ENCODE measurements around the gene IPCEF1. TPM values are rescaled to one million over a fixed set of nuclear protein-coding genes. Genes with fewer than 3 reads are reported as not detected.

IPCEF1 gene
- total and polyA plus RNA-seq, 4 donors = 0.46 to 2.8 (median 1.3) TPM

GRCh38 chr6:154257067-154257466 lies 99.5 kb downstream of the IPCEF1 start:
- H3K36me3 ChIP-seq (ENCODE audit: control insufficient read depth in 4 of 4, insufficient read depth in 3 of 4, low read depth in 1 of 4, low read length in 3 of 4) = no peaks in the 10 kb centered on the region
- H3K4me1 ChIP-seq (ENCODE audit: control insufficient read depth in 4 of 4, insufficient read depth in 4 of 4, low read length in 3 of 4) = no peaks in the 10 kb centered on the region
- H3K4me3 ChIP-seq (ENCODE audit: low read depth in 1 of 3, low read length in 3 of 3) = no peak overlapping the region
- H3K9ac ChIP-seq (ENCODE audit: low read depth in 1 of 2, low read length in 2 of 2) = no peak overlapping the region
- no peaks in the 10 kb centered on the region for H3K27me3 ChIP-seq (ENCODE audit: control insufficient read depth in 4 of 4, insufficient read depth in 4 of 4, low read length in 3 of 4)
- WGBS = 89% methylated on average over 1 of the region's 1 CpG
- peak; percentile 24 for TF ChIP-seq MAX (IDR thresholded peaks at IDR 0.05)
- TF ChIP-seq NR2F2 (IDR thresholded peaks at IDR 0.05) = no peak
- DNase-seq (ENCODE audit: low spot score) = no peak
- H3K27ac ChIP-seq (ENCODE audit: low read depth in 1 of 2, low read length in 2 of 2) = no peak overlapping the region
- peaks cover 0 to 6% (median 1%) of the 10 kb centered on the region in 4 donors for H3K9me3 ChIP-seq (ENCODE audit: control insufficient read depth in 4 of 4, low read length in 3 of 4)

GRCh38 chr6:154252678-154253077 lies 103.9 kb downstream of the IPCEF1 start:
- 75% methylated on average over 3 of the region's 3 CpGs for WGBS
- no peak overlapping the region for H3K9ac ChIP-seq (ENCODE audit: low read depth in 1 of 2, low read length in 2 of 2)
- no peaks in the 10 kb centered on the region for H3K27me3 ChIP-seq (ENCODE audit: control insufficient read depth in 4 of 4, insufficient read depth in 4 of 4, low read length in 3 of 4)
- H3K9me3 ChIP-seq (ENCODE audit: control insufficient read depth in 4 of 4, low read length in 3 of 4) = peaks cover 0 to 6% (median 1%) of the 10 kb centered on the region in 4 donors
- no peaks in the 10 kb centered on the region for H3K4me1 ChIP-seq (ENCODE audit: control insufficient read depth in 4 of 4, insufficient read depth in 4 of 4, low read length in 3 of 4)
- H3K4me3 ChIP-seq (ENCODE audit: low read depth in 1 of 3, low read length in 3 of 3) = no peak overlapping the region
- no peak for DNase-seq (ENCODE audit: low spot score)
- TF ChIP-seq ZBTB33 (IDR thresholded peaks at IDR 0.05) = no peak
- H3K27ac ChIP-seq (ENCODE audit: low read depth in 1 of 2, low read length in 2 of 2) = no peak overlapping the region
- H3K36me3 ChIP-seq (ENCODE audit: control insufficient read depth in 4 of 4, insufficient read depth in 3 of 4, low read depth in 1 of 4, low read length in 3 of 4) = no peaks in the 10 kb centered on the region

- Histone ChIP-seq H3K27me3 (ENCODE audit: control insufficient read depth in 4 of 4, insufficient read depth in 4 of 4, low read length in 3 of 4) (no peaks in the 10 kb centered on the region), H3K36me3 (ENCODE audit: control insufficient read depth in 4 of 4, insufficient read depth in 3 of 4, low read depth in 1 of 4, low read length in 3 of 4) (no peaks in the 10 kb centered on the region), H3K27ac (ENCODE audit: low read depth in 1 of 2, low read length in 2 of 2) (no peak overlapping the region), H3K9me3 (ENCODE audit: control insufficient read depth in 4 of 4, low read length in 3 of 4) (peaks cover 0 to 6% (median 1%) of the 10 kb centered on the region in 4 donors), H3K4me1 (ENCODE audit: control insufficient read depth in 4 of 4, insufficient read depth in 4 of 4, low read length in 3 of 4) (no peaks in the 10 kb centered on the region), H3K9ac (ENCODE audit: low read depth in 1 of 2, low read length in 2 of 2) (no peak overlapping the region), H3K4me3 (ENCODE audit: low read depth in 1 of 3, low read length in 3 of 3) (no peak overlapping the region)
- no peak for TF ChIP-seq ATF3 (IDR thresholded peaks at IDR 0.05)
- no peak for TF ChIP-seq SP1 (IDR thresholded peaks at IDR 0.05)
- TF ChIP-seq NR2F2 (IDR thresholded peaks at IDR 0.05) = no peak
- no peak for TF ChIP-seq GABPA (IDR thresholded peaks at IDR 0.05 in 1 of 2, conservative IDR thresholded peaks at IDR 0.05 in 1 of 2)
- no peak for TF ChIP-seq FOXA1 (IDR thresholded peaks at IDR 0.05)
- TF ChIP-seq HNF4G (IDR thresholded peaks at IDR 0.05) = no peak
- no peak for TF ChIP-seq RXRA (IDR thresholded peaks at IDR 0.05)
- TF ChIP-seq ZBTB33 (IDR thresholded peaks at IDR 0.05) = no peak
- TF ChIP-seq CTCF (IDR thresholded peaks at IDR 0.05; ENCODE audit: low read depth, low read length, missing input control) = no peak
- no peak for TF ChIP-seq EGR1 (IDR thresholded peaks at IDR 0.05; ENCODE audit: low read depth in 2 of 2)
- TF ChIP-seq RAD21 (IDR thresholded peaks at IDR 0.05) = no peak
- TF ChIP-seq FOXA2 (IDR thresholded peaks at IDR 0.05) = no peak
- no peak for TF ChIP-seq MAX (IDR thresholded peaks at IDR 0.05)
- no peak for TF ChIP-seq TAF1 (conservative IDR thresholded peaks at IDR 0.05)
- TF ChIP-seq YY1 (IDR thresholded peaks at IDR 0.05) = no peak
- TF ChIP-seq HNF4A (conservative IDR thresholded peaks at IDR 0.05) = no peak
- WGBS = 85% methylated on average over 4 of the region's 4 CpGs
- DNase-seq (ENCODE audit: low spot score) = no peak
Measured at GRCh38 chr6:154251116-154251515, 105.5 kb downstream of the IPCEF1 start.

Data from liver (tissue), 9 donors.